ENCODE measurements around the gene RFX3. TPM values are rescaled to one million over a fixed set of nuclear protein-coding genes. Genes with fewer than 3 reads are reported as not detected.

Gene RFX3
- total RNA-seq, 1 donor: 1.4 TPM

- TF ChIP-seq CTCF (IDR thresholded peaks at IDR 0.05; ENCODE audit: extremely low read depth, low read depth, low read length): no peak
- no peaks in the 10 kb centered on the region for H3K4me1 ChIP-seq (ENCODE audit: insufficient read depth, low read length)
- no peak overlapping the region for H3K4me2 ChIP-seq (ENCODE audit: insufficient read depth, low read length)
- no peaks in the 10 kb centered on the region for H3K36me3 ChIP-seq (ENCODE audit: insufficient read depth, low read length)
- no peak overlapping the region for H2AFZ ChIP-seq (ENCODE audit: low read length)
- no peak overlapping the region for H3K27ac ChIP-seq (ENCODE audit: low read depth, low read length)
- H4K20me1 ChIP-seq (ENCODE audit: insufficient read depth, low read length): no peaks in the 10 kb centered on the region
- H3K4me3 ChIP-seq (ENCODE audit: insufficient read depth, low read length): no peak overlapping the region
- peaks cover 2% of the 10 kb centered on the region for H3K79me2 ChIP-seq (ENCODE audit: insufficient read depth, low read length)
- no peaks in the 10 kb centered on the region for H3K27me3 ChIP-seq (ENCODE audit: insufficient read depth, low read length)
- H3K9me3 ChIP-seq (ENCODE audit: low read depth, low read length): no peaks in the 10 kb centered on the region
- DNase-seq (ENCODE audit: insufficient read length, low spot score, missing footprints): no peak
Observed at GRCh38 chr9:3534614-3535404, 9.0 kb upstream of the RFX3 start.

GRCh38 chr9:3532158-3532557 lies 6.4 kb upstream of the RFX3 start:
- H3K36me3 ChIP-seq (ENCODE audit: insufficient read depth, low read length): no peaks in the 10 kb centered on the region

GRCh38 chr9:3528451-3528850 lies 2.6 kb upstream of the RFX3 start:
- no peak for DNase-seq (ENCODE audit: insufficient read length, low spot score, missing footprints)
- H3K27me3 ChIP-seq (ENCODE audit: insufficient read depth, low read length): no peaks in the 10 kb centered on the region
- no peak overlapping the region for H3K4me2 ChIP-seq (ENCODE audit: insufficient read depth, low read length)
- peaks cover 9% of the 10 kb centered on the region for H3K4me1 ChIP-seq (ENCODE audit: insufficient read depth, low read length)
- no peaks in the 10 kb centered on the region for H3K36me3 ChIP-seq (ENCODE audit: insufficient read depth, low read length)
- no peaks in the 10 kb centered on the region for H3K9me3 ChIP-seq (ENCODE audit: low read depth, low read length)
- H2AFZ ChIP-seq (ENCODE audit: low read length): no peak overlapping the region
- peaks cover 30% of the 10 kb centered on the region for H3K79me2 ChIP-seq (ENCODE audit: insufficient read depth, low read length)
- H3K27ac ChIP-seq (ENCODE audit: low read depth, low read length): no peak overlapping the region
- H3K4me3 ChIP-seq (ENCODE audit: insufficient read depth, low read length): no peak overlapping the region
- H4K20me1 ChIP-seq (ENCODE audit: insufficient read depth, low read length): no peaks in the 10 kb centered on the region
- no peak for TF ChIP-seq CTCF (IDR thresholded peaks at IDR 0.05; ENCODE audit: extremely low read depth, low read depth, low read length)

More at GRCh38 chr9:3532158-3532557, 6.4 kb upstream of the RFX3 start:
- Histone ChIP-seq H3K27ac (ENCODE audit: low read depth, low read length) (no peak overlapping the region), H2AFZ (ENCODE audit: low read length) (no peak overlapping the region), H3K4me2 (ENCODE audit: insufficient read depth, low read length) (no peak overlapping the region), H3K4me3 (ENCODE audit: insufficient read depth, low read length) (no peak overlapping the region), H3K27me3 (ENCODE audit: insufficient read depth, low read length) (no peaks in the 10 kb centered on the region), H3K79me2 (ENCODE audit: insufficient read depth, low read length) (peaks cover 13% of the 10 kb centered on the region), H3K4me1 (ENCODE audit: insufficient read depth, low read length) (peaks cover 5% of the 10 kb centered on the region), H4K20me1 (ENCODE audit: insufficient read depth, low read length) (no peaks in the 10 kb centered on the region), H3K9me3 (ENCODE audit: low read depth, low read length) (no peaks in the 10 kb centered on the region)
- DNase-seq (ENCODE audit: insufficient read length, low spot score, missing footprints): no peak
- no peak for TF ChIP-seq CTCF (IDR thresholded peaks at IDR 0.05; ENCODE audit: extremely low read depth, low read depth, low read length)

All from osteoblast (primary cell).